ENCODE data around the gene ANKRD22.

DNA sequence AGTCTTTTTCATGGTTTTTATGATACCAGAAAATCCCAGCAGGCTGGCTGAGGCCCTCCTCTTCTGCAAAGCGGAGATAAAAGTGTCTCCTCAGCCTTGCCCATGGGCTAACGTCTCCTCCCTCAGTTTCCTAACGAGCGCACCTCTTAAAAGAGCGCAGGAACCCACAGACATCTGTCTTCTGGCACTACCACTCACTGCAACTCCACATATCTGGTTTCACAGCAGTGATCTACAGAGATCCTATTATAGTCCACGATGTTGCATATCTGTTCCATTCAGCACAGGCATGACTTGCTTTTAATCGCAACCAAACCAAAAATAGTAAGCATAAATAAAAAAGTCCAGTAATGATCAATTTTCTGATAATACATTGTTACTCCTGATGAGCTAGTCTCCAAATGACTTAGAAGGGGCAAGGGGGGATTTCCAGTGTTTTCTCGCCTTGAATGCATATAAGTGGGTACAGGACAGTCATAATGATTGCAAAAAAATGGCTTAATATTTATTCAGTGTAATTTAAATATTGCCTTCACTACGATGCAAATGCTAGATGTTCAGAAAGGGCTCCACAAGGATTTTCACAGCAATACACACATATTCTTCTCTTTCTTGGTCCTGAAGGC, 20.9 kb downstream of the ANKRD22 start:
- TF ChIP-seq EZH2 (IDR thresholded peaks at IDR 0.05; ENCODE audit: borderline replicate concordance, low read depth, low read length, severe bottlenecking) (no peak), POLR2A (IDR thresholded peaks at IDR 0.05; ENCODE audit: low read depth, low read length) (no peak)
